OCI-M2 (cell line): ENCODE measurements around the gene GINS2.

Source experiments
- DNase-seq: peaks from one replicate; lab custom pipeline; 2025; ENCODE audit not compliant: unreplicated experiment; lab: John Stamatoyannopoulos, UW

The GINS2 gene

GRCh38 chr16:85668676-85669424 is 19.9 kb downstream of the GINS2 start:
- DNase-seq, result no peak

DNA sequence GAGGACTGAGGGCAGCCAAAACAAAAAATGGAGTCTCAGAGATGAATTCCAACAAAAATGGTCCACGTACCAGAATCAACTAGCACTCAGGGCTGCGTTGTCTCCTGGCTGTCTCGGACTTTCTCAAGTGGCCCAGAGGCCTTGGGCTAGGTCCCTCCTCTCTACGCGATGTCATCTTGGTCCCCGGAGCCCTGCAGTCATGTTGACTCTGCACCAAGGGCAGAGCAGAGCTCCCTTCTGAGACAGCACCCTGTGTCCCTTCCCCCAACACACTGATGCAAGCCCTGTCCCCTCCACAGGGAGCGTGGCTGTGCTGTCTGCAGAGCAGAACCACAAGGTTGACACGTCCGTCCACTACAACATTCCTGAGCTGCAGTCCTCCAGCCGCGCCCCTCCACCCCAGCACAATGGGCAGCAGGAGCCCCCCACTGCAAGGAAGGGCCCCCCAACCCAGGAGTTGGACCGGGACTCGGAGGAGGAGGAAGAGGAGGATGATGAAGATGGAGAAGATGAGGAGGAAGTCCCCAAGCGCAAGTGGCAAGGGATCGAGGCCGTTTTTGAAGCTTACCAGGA is 20.8 kb downstream of the GINS2 start:
- DNase-seq, result no peak

GRCh38 chr16:85667261-85667660 is 21.5 kb downstream of the GINS2 start:
- no peak for DNase-seq

DNA sequence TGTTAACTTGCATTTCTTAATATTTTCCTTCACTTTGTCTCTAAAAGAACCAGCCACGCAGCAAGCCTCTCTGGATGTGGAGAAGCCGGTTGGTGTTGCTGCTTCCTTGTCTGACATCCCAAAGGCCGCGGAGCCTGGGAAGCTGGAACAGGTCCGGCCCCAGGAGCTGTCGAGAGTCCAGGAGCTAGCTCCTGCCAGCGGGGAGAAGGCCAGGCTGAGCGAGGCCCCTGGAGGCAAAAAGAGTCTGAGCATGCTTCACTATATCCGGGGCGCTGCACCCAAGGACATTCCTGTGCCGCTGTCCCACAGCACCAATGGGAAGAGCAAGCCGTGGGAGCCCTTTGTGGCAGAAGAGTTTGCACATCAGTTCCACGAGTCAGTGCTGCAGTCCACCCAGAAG is 22.8 kb downstream of the GINS2 start:
- no peak for DNase-seq

DNA sequence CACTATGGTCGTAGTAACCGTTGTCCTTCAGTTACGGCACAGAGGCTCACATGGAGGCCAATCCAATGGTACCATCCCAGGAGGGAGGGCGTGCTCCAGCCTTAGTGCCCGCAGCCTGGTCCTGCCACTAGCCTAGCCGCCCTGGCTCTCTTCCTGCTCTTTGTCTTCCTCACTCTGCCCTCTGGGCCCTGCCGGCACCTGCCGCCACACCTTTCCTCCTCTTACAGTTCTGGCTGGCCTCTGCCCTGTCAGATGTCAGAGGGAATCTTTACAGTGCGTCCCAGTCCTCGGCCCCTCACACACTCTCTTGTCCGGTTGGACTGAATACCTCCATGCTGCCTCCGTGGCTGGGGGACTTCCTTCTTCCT is 23.4 kb downstream of the GINS2 start:
- no peak for DNase-seq

DNA sequence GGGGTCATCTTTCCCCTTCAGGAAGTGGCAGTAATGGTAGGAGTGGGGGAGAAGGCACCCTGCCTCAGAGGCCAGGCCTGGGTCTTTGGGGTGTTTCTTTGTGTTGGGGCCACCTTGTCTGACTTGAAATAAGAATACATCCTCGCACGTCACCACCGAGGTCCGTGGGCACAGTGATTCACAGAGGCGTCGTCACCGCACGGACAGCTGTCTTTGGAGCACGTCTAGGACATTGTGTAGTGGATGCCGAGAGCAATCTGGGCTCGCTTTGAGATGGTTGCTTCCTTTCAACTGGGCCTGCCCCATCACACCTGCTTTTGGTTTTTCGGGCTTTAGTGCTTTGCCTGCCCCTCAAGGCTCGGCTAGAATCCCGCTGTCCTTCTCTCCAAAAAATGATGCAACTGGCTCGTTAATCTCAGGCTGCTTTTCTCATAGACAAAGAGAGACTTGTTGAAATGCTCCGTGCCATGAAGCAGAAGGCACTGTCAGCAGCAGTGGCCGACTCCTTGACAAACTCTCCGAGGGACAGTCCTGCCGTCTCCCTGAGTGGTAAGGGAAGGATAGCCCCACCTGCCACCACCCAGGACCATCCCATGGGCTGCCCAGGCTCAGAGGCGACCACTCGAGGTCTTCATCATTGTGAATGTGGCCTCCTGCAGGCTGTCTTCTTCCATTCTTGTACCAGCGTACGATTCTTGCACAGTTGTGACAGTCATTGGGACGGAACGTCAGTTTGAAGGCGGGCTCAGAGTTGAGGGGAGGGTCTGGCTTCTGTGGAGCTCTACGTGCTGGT is 24.0 kb downstream of the GINS2 start:
- DNase-seq, result no peak

DNA sequence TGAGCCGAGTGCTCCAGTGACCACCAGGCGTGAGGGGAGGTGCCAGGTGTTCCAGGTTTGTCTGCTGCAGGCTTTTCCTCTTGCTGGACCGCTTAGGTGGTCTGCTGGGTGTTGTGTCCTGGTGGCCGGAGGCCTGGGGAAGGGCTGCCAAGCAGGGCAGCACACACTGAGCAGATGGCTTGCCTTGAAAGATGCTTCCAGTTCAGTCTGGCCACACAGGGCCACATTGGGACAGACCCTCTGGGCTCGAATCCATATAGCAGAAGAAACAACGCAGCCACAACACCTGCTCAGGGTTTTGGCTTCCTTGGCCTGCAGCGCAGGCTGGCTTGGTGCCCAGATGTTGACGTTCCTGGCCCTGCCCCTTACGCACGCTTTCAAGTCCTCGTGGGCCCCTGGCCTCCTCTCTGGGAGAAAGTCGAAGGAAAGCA is 24.8 kb downstream of the GINS2 start:
- no peak for DNase-seq

DNA sequence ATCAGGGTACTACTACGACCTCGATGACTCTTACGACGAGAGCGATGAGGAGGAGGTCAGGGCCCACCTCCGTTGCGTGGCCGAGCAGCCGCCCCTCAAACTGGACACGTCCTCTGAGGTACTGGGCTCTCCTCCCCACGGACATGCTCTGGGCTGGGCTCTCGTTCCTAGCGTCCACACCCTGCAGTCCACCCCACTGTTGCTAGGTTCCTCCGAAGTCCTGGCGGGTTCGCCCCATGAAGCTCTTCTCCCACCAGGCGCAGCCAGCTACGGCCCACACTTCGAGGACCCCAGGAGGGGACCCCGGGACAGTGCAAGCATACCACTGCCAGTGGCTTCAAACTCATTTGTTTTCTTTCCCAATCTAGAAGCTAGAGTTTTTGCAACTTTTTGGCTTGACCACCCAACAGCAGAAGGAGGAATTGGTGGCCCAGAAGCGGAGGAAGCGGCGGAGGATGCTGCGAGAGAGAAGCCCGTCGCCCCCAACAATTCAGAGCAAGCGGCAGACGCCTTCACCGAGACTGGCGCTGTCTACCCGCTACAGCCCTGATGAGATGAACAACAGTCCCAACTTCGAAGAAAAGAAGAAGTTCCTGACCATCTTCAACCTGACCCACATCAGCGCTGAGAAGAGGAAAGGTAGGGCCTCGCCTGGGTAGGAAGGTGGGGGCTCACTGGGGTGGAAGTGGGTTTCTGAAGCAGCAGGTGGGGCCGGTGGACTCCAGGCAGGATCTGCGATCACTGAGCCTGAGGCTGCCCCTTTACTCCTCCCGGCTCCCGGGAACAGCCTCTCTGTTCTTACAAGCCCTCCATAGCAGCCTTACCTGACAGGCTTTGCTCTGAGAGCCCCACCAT is 25.6 kb downstream of the GINS2 start:
- no peak for DNase-seq

DNA sequence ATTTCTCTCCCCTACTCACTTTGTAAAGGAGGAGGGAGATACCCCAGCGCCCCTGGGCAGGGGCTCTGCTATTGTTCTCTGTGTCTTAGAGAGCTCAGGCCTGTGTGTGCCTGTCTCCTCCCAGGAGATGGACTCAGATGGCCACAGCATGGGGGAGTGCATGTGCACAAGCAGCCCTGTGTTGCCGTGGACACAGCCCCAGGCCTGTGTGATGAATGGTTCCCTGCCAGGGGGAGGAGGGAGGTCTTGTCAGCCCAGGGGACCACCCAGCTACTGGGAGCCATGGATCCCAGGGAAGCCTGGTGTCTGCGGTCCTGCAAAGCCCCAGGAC is 26.3 kb downstream of the GINS2 start:
- no peak for DNase-seq

DNA sequence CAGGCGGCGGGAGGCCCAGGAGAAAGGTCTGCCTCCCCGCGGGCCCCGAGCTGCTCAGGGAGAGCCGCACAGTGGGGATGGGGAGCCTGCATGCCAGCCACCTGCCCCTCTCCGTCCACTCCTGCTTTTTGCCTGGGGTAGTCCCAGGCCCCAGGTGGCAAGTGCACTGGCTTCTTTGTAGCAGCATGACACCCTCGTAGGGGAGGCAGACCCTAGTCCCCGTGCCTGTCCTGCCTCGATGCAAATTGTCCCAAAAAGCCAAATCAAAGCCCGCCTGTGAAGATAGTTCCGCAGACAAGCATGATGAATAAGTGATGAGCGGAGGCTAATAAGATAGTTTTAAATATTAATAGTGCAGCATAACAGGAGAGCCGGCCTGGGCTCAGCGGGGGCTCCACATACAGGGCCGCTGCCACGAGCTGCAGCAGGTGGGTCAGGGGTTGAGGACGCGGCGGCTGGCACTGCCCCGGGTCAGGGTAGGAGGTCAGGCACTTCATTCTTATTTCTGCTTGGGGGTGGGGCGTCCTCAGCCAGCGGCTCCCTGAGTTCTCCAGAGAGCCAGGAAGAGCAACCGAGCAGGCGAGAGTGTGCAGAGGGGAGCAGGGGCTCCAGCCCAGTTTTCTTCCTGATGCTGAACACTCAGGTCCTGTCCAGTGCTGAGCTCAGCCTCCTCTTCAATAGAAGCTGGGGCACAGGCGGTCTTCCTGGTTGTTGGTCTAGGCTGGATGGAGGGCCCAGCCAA is 26.8 kb downstream of the GINS2 start:
- DNase-seq, result no peak

GRCh38 chr16:85660843-85661739 is 27.7 kb downstream of the GINS2 start:
- no peak for DNase-seq

DNA sequence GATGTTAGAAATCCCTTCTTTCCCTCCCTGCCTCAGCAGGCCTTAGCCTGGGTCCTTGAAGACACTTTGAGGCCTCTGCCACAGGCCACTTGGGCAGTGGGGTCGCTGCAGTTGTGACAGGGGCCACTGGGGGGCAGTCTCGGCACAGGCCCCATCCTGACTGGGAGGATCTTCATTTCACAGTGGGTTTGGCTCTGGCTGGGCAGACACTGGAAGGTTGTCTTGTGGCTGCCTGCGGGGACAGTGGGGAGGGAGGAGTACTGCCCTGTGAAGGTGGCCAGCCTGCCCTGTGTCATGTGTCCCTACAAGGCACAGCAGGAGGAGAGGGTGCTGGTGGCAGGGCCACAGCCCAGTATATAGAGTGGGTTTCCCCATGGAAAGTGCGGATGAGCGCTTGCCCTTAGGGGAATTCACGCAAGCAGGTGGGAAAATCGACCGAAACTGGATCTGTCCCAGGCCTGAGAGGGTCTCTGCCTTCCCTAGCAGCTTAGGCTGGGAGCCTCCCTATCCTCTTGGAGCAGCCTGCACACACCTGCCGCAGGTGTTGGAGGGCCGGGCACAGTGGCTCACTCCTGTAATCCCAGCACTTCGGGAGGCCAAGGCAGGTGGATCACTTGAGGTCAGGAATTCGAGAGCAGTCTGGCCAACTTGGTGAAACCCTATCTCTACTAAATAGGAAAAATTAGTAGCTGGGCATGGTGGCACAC is 28.8 kb downstream of the GINS2 start:
- no peak for DNase-seq

DNA sequence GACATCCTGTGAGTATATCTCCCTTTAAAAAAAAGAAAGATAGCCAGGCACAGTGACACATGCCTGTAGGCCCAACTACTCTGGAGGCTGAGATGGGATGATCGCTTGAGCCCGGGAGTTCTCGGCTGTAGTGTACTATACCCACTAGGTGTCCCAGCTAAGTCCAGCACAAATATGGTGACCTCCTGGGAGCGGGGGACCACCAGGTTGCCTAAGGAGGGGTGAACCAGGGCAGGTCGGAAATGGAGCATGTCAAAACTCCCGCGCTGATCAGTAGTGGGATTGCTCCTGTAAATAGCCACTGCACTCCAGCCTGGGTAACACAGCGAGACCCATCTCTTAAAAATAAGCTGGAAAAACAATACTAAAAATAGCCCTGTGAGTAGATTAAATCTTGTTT is 29.4 kb downstream of the GINS2 start:
- no peak for DNase-seq

DNA sequence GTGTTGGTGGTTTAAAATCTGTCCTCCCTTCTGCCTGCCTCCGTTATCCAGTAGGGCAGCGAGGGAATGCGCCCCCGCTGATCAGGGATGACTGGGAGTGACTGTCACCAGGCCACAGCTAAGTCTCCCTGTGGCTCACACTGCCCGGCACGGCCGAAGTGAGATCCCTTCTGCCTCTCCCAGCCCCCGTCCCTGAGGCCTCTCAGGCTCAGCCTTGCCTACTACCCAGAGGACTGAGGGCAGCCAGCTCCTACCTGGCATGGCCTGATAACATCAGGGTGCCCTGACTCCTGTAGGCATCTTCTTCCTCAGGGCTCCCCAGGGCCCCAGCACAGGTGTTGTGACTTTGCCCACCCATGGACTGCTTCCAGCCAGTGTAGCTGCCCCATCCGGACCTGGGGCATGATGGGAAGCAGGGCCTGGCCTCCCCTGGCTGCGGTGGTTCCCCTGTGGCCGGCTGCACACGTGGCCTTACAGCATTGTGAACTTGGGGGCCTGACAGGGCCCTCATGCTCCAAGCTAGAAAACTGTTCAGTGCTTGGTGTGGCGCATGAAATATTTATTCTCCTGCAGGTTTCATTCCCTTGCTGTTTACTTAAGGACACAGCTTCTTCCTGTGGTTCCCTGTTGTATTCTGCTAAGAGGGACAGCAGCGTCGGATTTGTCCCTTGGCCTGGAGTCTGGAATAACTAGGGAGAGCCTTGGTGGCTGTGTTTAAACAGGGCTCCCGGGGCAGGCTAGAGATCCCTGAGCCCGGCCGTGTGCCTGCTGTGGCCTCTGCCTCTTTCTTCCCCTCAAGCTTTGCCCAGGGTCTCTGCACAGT is 30.0 kb downstream of the GINS2 start:
- no peak for DNase-seq

- no peak for DNase-seq
Measured at GRCh38 chr16:85657996-85658395, 30.8 kb downstream of the GINS2 start.

DNA sequence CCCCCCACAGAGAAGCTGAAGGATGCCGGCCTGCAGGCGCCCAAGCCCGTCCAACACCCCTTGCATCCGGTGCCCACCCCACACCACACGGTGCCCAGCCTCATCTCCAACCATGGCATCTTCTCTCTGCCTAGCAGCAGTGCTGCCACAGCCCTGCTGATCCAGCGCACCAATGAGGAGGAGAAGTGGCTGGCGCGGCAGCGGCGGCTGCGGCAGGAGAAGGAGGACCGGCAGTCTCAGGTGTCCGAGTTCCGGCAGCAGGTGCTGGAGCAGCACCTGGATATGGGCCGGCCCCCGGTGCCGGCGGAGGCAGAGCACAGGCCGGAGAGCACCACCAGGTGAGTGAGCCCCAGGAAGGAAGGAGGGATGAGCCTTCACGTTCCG is 31.5 kb downstream of the GINS2 start:
- no peak for DNase-seq

- DNase-seq, result no peak
Measured at GRCh38 chr16:85656351-85657266, 32.1 kb downstream of the GINS2 start.
